A549 (cell line): Measurements from ENCODE around the gene OR1Q1. TPM values are rescaled to one million over a fixed set of nuclear protein-coding genes. Genes with fewer than 3 reads are reported as not detected.

ENCODE experiments used
- ATAC-seq, 2 experiments: fragments of 200-7000 bp in 1 of 2; fragments of >200 bp in 1 of 2; cut with Nextera tagmentation in 1 of 2; cut with Tn5 transposase in 1 of 2; 3 replicates each; pipeline versions ENCODE4 v1.8.0 to v1.9.1; 2018 to 2020; ENCODE audit warnings: mild to moderate bottlenecking in 1 of 2, moderate library complexity in 1 of 2
- CTCF ChIA-PET: fragments of 300-600 bp; sonication (Branson Sonifier 250); formaldehyde crosslinking; extraction: SDS; loops from one replicate; lab custom pipeline; 2021; ENCODE audit warnings: antibody characterized with exemption, inconsistent platforms; lab: Yijun Ruan, JAX
- POLR2A ChIA-PET: fragments of 350-600 bp; formaldehyde crosslinking; extraction: SDS; loops from one replicate; lab custom pipeline; 2021; ENCODE audit warnings: antibody characterized with exemption, inconsistent platforms; lab: Yijun Ruan, JAX
- DNase-seq, 2 experiments: peaks; one replicate each; pipeline versions ENCODE4 v3.0.0 to v3.0.0-alpha.2; 2011 to 2016; ENCODE audit warnings: low read depth in 1 of 2, low spot score in 1 of 2
- FAIRE-seq: peaks from 2 replicates; lab custom pipeline; 2011; peaks lifted over from hg19 to GRCh38; lab: Jason Lieb, UNC
- H3K27ac ChIP-seq, 2 experiments: fragments of >200 bp; sonication (Bioruptor Twin); formaldehyde crosslinking; 3 replicates each; pipeline ENCODE4 v1.5.1; 2016 to 2017
- H3K4me1 ChIP-seq: fragments of >200 bp; sonication (Bioruptor Twin); formaldehyde crosslinking; 3 replicates; pipeline ENCODE4 v1.6.1; 2016
- H3K4me2 ChIP-seq: fragments of >200 bp; sonication (Bioruptor Twin); formaldehyde crosslinking; 3 replicates; pipeline ENCODE4 v1.6.1; 2016
- H3K4me3 ChIP-seq: fragments of >200 bp; sonication (Bioruptor Twin); formaldehyde crosslinking; 3 replicates; pipeline ENCODE4 v1.5.1; 2016
- H3K9me3 ChIP-seq: fragments of >200 bp; sonication (Bioruptor Twin); formaldehyde crosslinking; 3 replicates; pipeline ENCODE4 v1.6.1; 2016
- BHLHE40 ChIP-seq: IDR thresholded peaks from 2 replicates; pipeline ENCODE4 v1.6.1; 2012; ENCODE audit warnings: low read depth, low read length, inconsistent platforms
- CBX2 ChIP-seq: fragments of 200-600 bp; sonication (generic); IDR thresholded peaks from 2 replicates; pipeline ENCODE4 v1.6.1; 2016; ENCODE audit warnings: low read depth, mild to moderate bottlenecking, borderline replicate concordance
- EHMT2 ChIP-seq: fragments of 200-600 bp; sonication (generic); IDR thresholded peaks from 2 replicates; pipeline ENCODE4 v1.6.1; 2016; ENCODE audit warnings: antibody characterized with exemption, low read depth, mild to moderate bottlenecking, moderate library complexity
- EP300 ChIP-seq, 2 experiments: fragments of >200 bp; sonication (Bioruptor Twin); formaldehyde crosslinking; IDR thresholded peaks; 2 replicates in 1 of 2; 3 replicates in 1 of 2; pipeline ENCODE4 v1.6.1; 2016 to 2017
- FOSB ChIP-seq: fragments of 250-450 bp; sonication (Bioruptor Pico); IDR thresholded peaks from 2 replicates; pipeline ENCODE4 v1.5.0; 2020; ENCODE audit warnings: mild to moderate bottlenecking, moderate library complexity
- HOXA7 ChIP-seq: fragments of 250-450 bp; sonication (Bioruptor Pico); IDR thresholded peaks from 2 replicates; pipeline ENCODE4 v1.5.0; 2020; ENCODE audit warnings: mild to moderate bottlenecking, moderate library complexity
- HOXB5 ChIP-seq: fragments of 250-450 bp; sonication (Bioruptor Pico); IDR thresholded peaks from 2 replicates; pipeline ENCODE4 v1.5.0; 2020; ENCODE audit warnings: mild to moderate bottlenecking, moderate library complexity
- JUN ChIP-seq, 2 experiments: fragments of >200 bp; sonication (Bioruptor Twin); formaldehyde crosslinking; IDR thresholded peaks; 2 replicates in 1 of 2; 3 replicates in 1 of 2; pipeline ENCODE4 v1.6.1; 2016 to 2017
- JUNB ChIP-seq: fragments of >200 bp; sonication (Bioruptor Twin); formaldehyde crosslinking; IDR thresholded peaks from 2 replicates; pipeline ENCODE4 v1.6.1; 2016
- MAFK ChIP-seq: fragments of 450-650 bp; IDR thresholded peaks from 2 replicates; pipeline ENCODE4 v1.6.1; 2014; ENCODE audit not compliant: partially characterized antibody
- NFE2L2 ChIP-seq: fragments of 150-350 bp; conservative IDR thresholded peaks from 2 replicates; pipeline ENCODE4 v1.6.1; 2014; ENCODE audit warnings: low read length
- PHF8 ChIP-seq: fragments of 200-600 bp; sonication (generic); IDR thresholded peaks from 2 replicates; pipeline ENCODE4 v1.6.1; 2016; ENCODE audit warnings: low read depth, mild to moderate bottlenecking, antibody characterized with exemption, moderate library complexity, borderline replicate concordance
- POLR2A ChIP-seq: IDR thresholded peaks from 2 replicates; pipeline ENCODE4 v1.6.1; 2012; ENCODE audit warnings: mild to moderate bottlenecking, low read length
- RARB ChIP-seq: fragments of 250-450 bp; sonication (Bioruptor Pico); IDR thresholded peaks from 2 replicates; pipeline ENCODE4 v1.8.0; 2021; ENCODE audit warnings: mild to moderate bottlenecking, moderate library complexity
- SMC3 ChIP-seq: fragments of >200 bp; sonication (Bioruptor Twin); formaldehyde crosslinking; IDR thresholded peaks from 3 replicates; pipeline ENCODE4 v1.6.1; 2018; ENCODE audit warnings: inconsistent platforms
- ZC3H11A ChIP-seq: fragments of 450-650 bp; IDR thresholded peaks from 2 replicates; pipeline ENCODE4 v1.6.1; 2014; ENCODE audit warnings: antibody characterized with exemption, mild to moderate bottlenecking
- ZSCAN20 ChIP-seq: fragments of 250-450 bp; sonication (Bioruptor Pico); IDR thresholded peaks from 2 replicates; pipeline ENCODE4 v1.8.0; 2022; ENCODE audit warnings: mild to moderate bottlenecking, moderate library complexity
- WGBS: methylation state at CpG from one replicate; pipeline ENCODE4 v1.1.6; 2017; ENCODE audit errors: missing lambda C conversion rate; 5-methylcytosine and 5-hydroxymethylcytosine counted together
- polyA plus RNA-seq, 4 experiments: library from polyadenylated mRNA; depleted of rRNA in 3 of 4; stranded (reverse); fragments of >200 nt; fragmentation: RNase III in 1 of 4; extraction: RNeasy Plus Mini Kit Qiagen cat#74134 plus additional on column Dnase treatment in 1 of 4; gene quantifications; 2 replicates in 3 of 4; 3 replicates in 1 of 4; pipeline ENCODE4 v1.2.3, GENCODE V29; 2011 to 2017
- TF ChIP-seq, protein P1 (sequence below): fragments of 200-600 bp; sonication (generic); IDR thresholded peaks from 2 replicates; pipeline ENCODE4 v1.6.1; 2016; ENCODE audit warnings: antibody characterized with exemption, mild to moderate bottlenecking, moderate library complexity
- TF ChIP-seq, protein P2 (sequence below): fragments of 250-450 bp; sonication (Bioruptor Pico); IDR thresholded peaks from 2 replicates; pipeline ENCODE4 v1.5.0; 2020; ENCODE audit warnings: low read depth, mild to moderate bottlenecking, moderate library complexity

OR1Q1 gene
- polyA plus RNA-seq, 2 of the 4 experiments (the other 2 are of a cell fraction), result 0.28 TPM; not detected in 1

DNA sequence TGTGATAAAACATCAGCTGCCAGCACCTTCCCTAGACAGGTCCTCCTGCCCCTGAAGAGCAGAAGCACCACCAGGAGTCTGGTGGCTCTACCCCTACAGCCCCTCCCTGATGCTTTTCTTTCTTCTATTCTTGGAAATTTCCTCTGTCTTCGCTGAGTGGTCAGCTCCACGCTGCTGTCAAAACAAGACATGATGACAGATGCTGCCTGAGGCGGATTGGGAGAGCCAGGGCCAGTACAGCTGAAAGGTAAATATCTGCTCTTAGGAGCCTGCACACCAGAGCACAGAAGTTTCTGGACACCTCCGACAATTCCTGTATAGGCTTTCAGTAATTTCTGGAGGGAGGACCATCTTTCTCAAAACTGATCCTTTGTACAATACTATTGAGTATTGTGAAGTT, 4.7 kb upstream of the OR1Q1 start:
- ATAC-seq, result no peak
- Histone ChIP-seq H3K4me1 (no peaks in the 10 kb centered on the region), H3K4me3 (no peak overlapping the region), H3K4me2 (no peak overlapping the region), H3K27ac (no peak overlapping the region), H3K9me3 (no peaks in the 10 kb centered on the region)
- no peak for DNase-seq
- ChIA-PET POLR2A (no interaction called here), CTCF (interaction anchor here (0.6 to 1.3 kb wide), 4 partner anchors 50 to 486 kb away, joined by 3 to 4 read pairs (median 3); partner anchors contain the start of gene OR1N2)
- no peak for TF ChIP-seq JUNB
- 20% methylated on average over 4 of the region's 4 CpGs for WGBS
- no peak for FAIRE-seq

DNA sequence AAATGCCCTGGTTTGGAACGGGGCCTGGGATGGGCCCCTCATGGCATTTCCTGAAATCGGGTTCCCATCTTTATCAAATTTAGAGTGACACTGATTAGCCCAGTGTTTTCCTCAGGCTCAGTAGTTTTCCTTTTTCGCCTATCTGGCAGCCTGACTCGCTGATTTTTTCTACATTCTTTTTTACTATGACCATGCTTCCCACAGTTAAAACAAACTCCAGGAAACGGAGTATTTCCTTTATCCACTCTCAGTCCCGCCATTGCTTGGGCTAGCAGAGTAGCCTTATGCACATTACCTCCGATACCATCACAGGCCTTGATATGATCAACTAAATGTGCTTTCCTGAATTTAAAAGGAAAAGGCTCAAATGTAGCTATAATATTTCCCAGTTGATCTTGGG, 5.5 kb downstream of the OR1Q1 start:
- POLR2A ChIA-PET, result no interaction called here
- Histone ChIP-seq H3K4me2 (no peak overlapping the region), H3K9me3 (no peaks in the 10 kb centered on the region)
- no peak for ATAC-seq
- TF ChIP-seq JUN (IDR thresholded peaks at IDR 0.05) (no peak), SMC3 (no peak), ZC3H11A (no peak), NFE2L2 (no peak), PHF8 (no peak), EHMT2 (no peak)
- TF ChIP-seq, all 56 proteins: peak for 0
- DNase-seq (no peak), FAIRE-seq (no peak)
- Histone ChIP-seq H3K27ac (no peak overlapping the region), H3K4me3 (no peak overlapping the region), H3K4me1 (no peaks in the 10 kb centered on the region)
- CTCF ChIA-PET, result no interaction called here
- 27% methylated on average over 7 of the region's 7 CpGs for WGBS

DNA sequence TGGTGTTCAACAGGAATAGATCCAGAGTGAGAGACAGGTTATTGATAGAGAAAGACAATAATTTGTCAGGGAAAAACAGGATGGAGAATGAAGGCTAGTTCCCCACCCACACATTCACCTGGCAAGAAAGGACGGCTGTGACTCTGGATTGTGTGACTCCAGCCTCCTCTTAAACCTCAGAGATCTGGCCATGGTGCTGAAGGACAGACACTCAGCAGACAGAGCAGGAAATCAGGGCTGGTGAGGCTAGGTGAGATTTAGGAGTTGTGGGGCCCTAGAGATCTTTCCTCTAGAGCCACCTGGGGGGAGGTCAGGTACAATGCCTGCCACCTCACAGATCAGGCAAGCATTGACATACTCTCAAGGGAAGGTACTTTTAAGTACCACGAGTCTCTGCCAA, 27.7 kb downstream of the OR1Q1 start:
- no peak overlapping the region for H3K4me2 ChIP-seq
- POLR2A ChIA-PET, result no interaction called here
- no peak for TF ChIP-seq BHLHE40
- TF ChIP-seq, protein P1, sequence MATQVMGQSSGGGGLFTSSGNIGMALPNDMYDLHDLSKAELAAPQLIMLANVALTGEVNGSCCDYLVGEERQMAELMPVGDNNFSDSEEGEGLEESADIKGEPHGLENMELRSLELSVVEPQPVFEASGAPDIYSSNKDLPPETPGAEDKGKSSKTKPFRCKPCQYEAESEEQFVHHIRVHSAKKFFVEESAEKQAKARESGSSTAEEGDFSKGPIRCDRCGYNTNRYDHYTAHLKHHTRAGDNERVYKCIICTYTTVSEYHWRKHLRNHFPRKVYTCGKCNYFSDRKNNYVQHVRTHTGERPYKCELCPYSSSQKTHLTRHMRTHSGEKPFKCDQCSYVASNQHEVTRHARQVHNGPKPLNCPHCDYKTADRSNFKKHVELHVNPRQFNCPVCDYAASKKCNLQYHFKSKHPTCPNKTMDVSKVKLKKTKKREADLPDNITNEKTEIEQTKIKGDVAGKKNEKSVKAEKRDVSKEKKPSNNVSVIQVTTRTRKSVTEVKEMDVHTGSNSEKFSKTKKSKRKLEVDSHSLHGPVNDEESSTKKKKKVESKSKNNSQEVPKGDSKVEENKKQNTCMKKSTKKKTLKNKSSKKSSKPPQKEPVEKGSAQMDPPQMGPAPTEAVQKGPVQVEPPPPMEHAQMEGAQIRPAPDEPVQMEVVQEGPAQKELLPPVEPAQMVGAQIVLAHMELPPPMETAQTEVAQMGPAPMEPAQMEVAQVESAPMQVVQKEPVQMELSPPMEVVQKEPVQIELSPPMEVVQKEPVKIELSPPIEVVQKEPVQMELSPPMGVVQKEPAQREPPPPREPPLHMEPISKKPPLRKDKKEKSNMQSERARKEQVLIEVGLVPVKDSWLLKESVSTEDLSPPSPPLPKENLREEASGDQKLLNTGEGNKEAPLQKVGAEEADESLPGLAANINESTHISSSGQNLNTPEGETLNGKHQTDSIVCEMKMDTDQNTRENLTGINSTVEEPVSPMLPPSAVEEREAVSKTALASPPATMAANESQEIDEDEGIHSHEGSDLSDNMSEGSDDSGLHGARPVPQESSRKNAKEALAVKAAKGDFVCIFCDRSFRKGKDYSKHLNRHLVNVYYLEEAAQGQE, result peak; percentile 66
- no peaks in the 10 kb centered on the region for H3K4me1 ChIP-seq
- FAIRE-seq, result no peak
- WGBS, result 2% methylated on average over 2 of the region's 2 CpGs
- H3K27ac ChIP-seq, result no peak overlapping the region
- H3K9me3 ChIP-seq, result no peaks in the 10 kb centered on the region
- no peak overlapping the region for H3K4me3 ChIP-seq
- no peak for DNase-seq
- no peak for ATAC-seq
- CTCF ChIA-PET, result no interaction called here

DNA sequence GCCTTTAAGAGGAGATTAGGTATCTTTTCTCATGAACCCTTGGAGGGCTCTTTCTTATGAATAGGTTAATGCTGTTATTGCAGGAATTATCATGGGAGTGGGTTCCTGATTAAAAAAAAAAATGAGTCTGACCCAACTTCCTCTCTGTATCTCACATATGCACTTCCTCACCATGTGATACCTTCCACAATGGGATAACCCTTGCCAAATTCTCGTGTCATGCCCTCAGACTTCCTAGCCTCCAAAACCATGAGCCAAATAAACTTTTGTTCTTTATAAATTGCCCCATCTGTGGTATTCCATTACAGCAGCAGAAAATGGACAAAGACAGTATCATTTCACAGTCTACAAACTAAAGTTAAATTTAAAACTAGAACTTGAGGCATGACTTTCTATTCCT, 41.8 kb downstream of the OR1Q1 start:
- H3K4me2 ChIP-seq, result no peak overlapping the region
- no peaks in the 10 kb centered on the region for H3K4me1 ChIP-seq
- WGBS, result 0% methylated on average over 1 of the region's 1 CpG
- no peak for DNase-seq
- H3K9me3 ChIP-seq, result no peaks in the 10 kb centered on the region
- ChIA-PET CTCF (no interaction called here), POLR2A (no interaction called here)
- no peak for ATAC-seq
- no peak for FAIRE-seq
- H3K4me3 ChIP-seq, result no peak overlapping the region
- TF ChIP-seq HOXB5 (CRISPR knock-in tag) (no peak), MAFK (no peak), POLR2A (no peak), EP300 (IDR thresholded peaks at IDR 0.05) (no peak), FOSB (CRISPR knock-in tag) (no peak), ZSCAN20 (CRISPR knock-in tag) (no peak), SMC3 (no peak), CBX2 (no peak), HOXA7 (CRISPR knock-in tag) (no peak), RARB (CRISPR knock-in tag) (no peak)
- TF ChIP-seq, protein P2, sequence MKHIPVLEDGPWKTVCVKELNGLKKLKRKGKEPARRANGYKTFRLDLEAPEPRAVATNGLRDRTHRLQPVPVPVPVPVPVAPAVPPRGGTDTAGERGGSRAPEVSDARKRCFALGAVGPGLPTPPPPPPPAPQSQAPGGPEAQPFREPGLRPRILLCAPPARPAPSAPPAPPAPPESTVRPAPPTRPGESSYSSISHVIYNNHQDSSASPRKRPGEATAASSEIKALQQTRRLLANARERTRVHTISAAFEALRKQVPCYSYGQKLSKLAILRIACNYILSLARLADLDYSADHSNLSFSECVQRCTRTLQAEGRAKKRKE (CRISPR knock-in tag), result no peak
- no peak overlapping the region for H3K27ac ChIP-seq
